Stomach (tissue), 9 donors: ENCODE measurements around the gene PRKCB. TPM values are rescaled to one million over a fixed set of nuclear protein-coding genes. Genes with fewer than 3 reads are reported as not detected.

Source experiments
- DNase-seq, 2 donors: peaks; one replicate each; pipeline versions ENCODE4 v3.0.0 to v3.0.0-alpha.2; 2013 to 2019
- H3K27ac ChIP-seq, 5 donors: fragments of 200-600 bp in 4 of 5; sonication (generic) in 4 of 5; one replicate each; pipeline ENCODE4 v1.5.1; 2013 to 2019; ENCODE audit warnings: mild to moderate bottlenecking in 1 of 5, moderate library complexity in 1 of 5
- H3K27me3 ChIP-seq, 3 donors: fragments of 200-600 bp; sonication (generic); one replicate each; pipeline ENCODE4 v1.5.1; 2017 to 2019; ENCODE audit warnings: mixed run types in 1 of 3
- H3K36me3 ChIP-seq, 4 donors: fragments of 200-600 bp; sonication (generic); 1 replicate in 3 of 4; 2 replicates in 1 of 4; pipeline ENCODE4 v1.5.1; 2016 to 2019
- H3K4me1 ChIP-seq, 4 donors: fragments of 200-600 bp; sonication (generic); one replicate each; pipeline ENCODE4 v1.5.1; 2016 to 2019
- H3K4me3 ChIP-seq, 4 donors: fragments of 200-600 bp; sonication (generic) in 3 of 4; one replicate each; pipeline ENCODE4 v1.5.1; 2016 to 2019; ENCODE audit warnings: mild to moderate bottlenecking in 1 of 4
- H3K9me3 ChIP-seq, 4 donors: fragments of 200-600 bp; sonication (generic); one replicate each; pipeline ENCODE4 v1.5.1; 2016 to 2019
- EP300 ChIP-seq: sonication (generic); formaldehyde crosslinking; IDR thresholded peaks from one replicate; pipeline ENCODE4 v1.6.1; 2017; ENCODE audit warnings: antibody characterized with exemption
- POLR2A ChIP-seq, 4 donors: fragments of 450-650 bp; IDR thresholded peaks; one replicate each; pipeline ENCODE4 v1.6.1; 2016; ENCODE audit warnings: antibody characterized with exemption in 4 of 4, control low read depth in 2 of 4, mild to moderate bottlenecking in 1 of 4, moderate library complexity in 1 of 4
- POLR2AphosphoS5 ChIP-seq, 3 donors: sonication (generic); formaldehyde crosslinking; IDR thresholded peaks; one replicate each; pipeline ENCODE4 v1.6.1; 2016; ENCODE audit warnings: antibody characterized with exemption in 3 of 3
- WGBS, 5 donors: extraction: QIAGEN DNeasy Blood & Tissue Kit in 3 of 5; methylation state at CpG; one replicate each; pipeline versions ENCODE4 v1.1.5 to v1.1.7; 2013 to 2018; 5-methylcytosine and 5-hydroxymethylcytosine counted together
- intact Hi-C: fragments of 100-400 bp; cut with DNase I; formaldehyde crosslinking; loops from one replicate; pipeline ENCODE4 v1.15.1; 2023; ENCODE audit warnings: low total_unique reads
- polyA plus RNA-seq, 3 donors: library from polyadenylated mRNA; stranded (reverse); fragments of 200-250 nt; gene quantifications; one replicate each; pipeline ENCODE4 v1.2.3, GENCODE V29; 2013
- total RNA-seq, 5 donors: library from RNA; depleted of rRNA; stranded (reverse); fragments of >200 nt; gene quantifications; one replicate each; pipeline versions ENCODE4 v1.1.0 to v1.2.3, GENCODE V29; 2014 to 2016
- TF ChIP-seq, protein P1 (sequence below), 7 experiments: fragments of 450-650 bp in 4 of 7; fragments of 200-600 bp in 3 of 7; sonication (generic) in 3 of 7; IDR thresholded peaks; one replicate each; pipeline ENCODE4 v1.5.1; 2016 to 2019; ENCODE audit warnings: antibody characterized with exemption in 7 of 7, control low read depth in 2 of 7, mild to moderate bottlenecking in 1 of 7
- donor health status: healthy with polysubstance abuse.
- donor health status: Bipolar disorder and iron deficiency.
- donor health status: healthy.

Gene PRKCB
- total and polyA plus RNA-seq, 8 donors: 1.1 to 49.6 (median 14.7) TPM

GRCh38 chr16:23950291-23950894, 114.6 kb downstream of the PRKCB start:
- peaks cover 6 to 41% (median 26%) of the 10 kb centered on the region in 4 donors for H3K4me1 ChIP-seq
- no peaks in the 10 kb centered on the region for H3K9me3 ChIP-seq
- no peaks in the 10 kb centered on the region for H3K36me3 ChIP-seq
- 54 to 59% (median 57%) methylated on average over 3 of the region's 3 CpGs for WGBS, 5 donors
- DNase-seq: no peak
- intact Hi-C loops: no loop called here
- H3K27ac ChIP-seq: peak overlapping the region in 3 of 5 donors; percentile 16 to 59 (median 56)
- no peak for TF ChIP-seq POLR2A (IDR thresholded peaks at IDR 0.05)
- no peak for TF ChIP-seq POLR2AphosphoS5 (IDR thresholded peaks at IDR 0.05)
- TF ChIP-seq, protein P1, sequence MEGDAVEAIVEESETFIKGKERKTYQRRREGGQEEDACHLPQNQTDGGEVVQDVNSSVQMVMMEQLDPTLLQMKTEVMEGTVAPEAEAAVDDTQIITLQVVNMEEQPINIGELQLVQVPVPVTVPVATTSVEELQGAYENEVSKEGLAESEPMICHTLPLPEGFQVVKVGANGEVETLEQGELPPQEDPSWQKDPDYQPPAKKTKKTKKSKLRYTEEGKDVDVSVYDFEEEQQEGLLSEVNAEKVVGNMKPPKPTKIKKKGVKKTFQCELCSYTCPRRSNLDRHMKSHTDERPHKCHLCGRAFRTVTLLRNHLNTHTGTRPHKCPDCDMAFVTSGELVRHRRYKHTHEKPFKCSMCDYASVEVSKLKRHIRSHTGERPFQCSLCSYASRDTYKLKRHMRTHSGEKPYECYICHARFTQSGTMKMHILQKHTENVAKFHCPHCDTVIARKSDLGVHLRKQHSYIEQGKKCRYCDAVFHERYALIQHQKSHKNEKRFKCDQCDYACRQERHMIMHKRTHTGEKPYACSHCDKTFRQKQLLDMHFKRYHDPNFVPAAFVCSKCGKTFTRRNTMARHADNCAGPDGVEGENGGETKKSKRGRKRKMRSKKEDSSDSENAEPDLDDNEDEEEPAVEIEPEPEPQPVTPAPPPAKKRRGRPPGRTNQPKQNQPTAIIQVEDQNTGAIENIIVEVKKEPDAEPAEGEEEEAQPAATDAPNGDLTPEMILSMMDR (IDR thresholded peaks at IDR 0.05): no peak
- no peak for TF ChIP-seq EP300
- H3K4me3 ChIP-seq: no peak overlapping the region
- peaks cover 0 to 15% (median 3%) of the 10 kb centered on the region in 3 donors for H3K27me3 ChIP-seq

GRCh38 chr16:23950898-23951297, 115.1 kb downstream of the PRKCB start:
- no peak for DNase-seq
- H3K4me1 ChIP-seq: peaks cover 6 to 41% (median 26%) of the 10 kb centered on the region in 4 donors
- H3K27me3 ChIP-seq: peaks cover 0 to 15% (median 3%) of the 10 kb centered on the region in 3 donors
- no peaks in the 10 kb centered on the region for H3K9me3 ChIP-seq
- TF ChIP-seq, protein P1 (IDR thresholded peaks at IDR 0.05): no peak
- no peak for TF ChIP-seq POLR2AphosphoS5 (IDR thresholded peaks at IDR 0.05)
- no peak for TF ChIP-seq POLR2A (IDR thresholded peaks at IDR 0.05)
- TF ChIP-seq EP300: no peak
- 42 to 63% (median 44%) methylated on average over 7 of the region's 7 CpGs for WGBS, 5 donors
- H3K36me3 ChIP-seq: no peaks in the 10 kb centered on the region
- intact Hi-C loops: no loop called here
- H3K4me3 ChIP-seq: no peak overlapping the region
- H3K27ac ChIP-seq: peak overlapping the region in 2 of 5 donors; percentile 56 to 59

- intact Hi-C loops: no loop called here
- peaks cover 6 to 41% (median 26%) of the 10 kb centered on the region in 4 donors for H3K4me1 ChIP-seq
- H3K36me3 ChIP-seq: no peaks in the 10 kb centered on the region
- peaks cover 0 to 15% (median 0%) of the 10 kb centered on the region in 3 donors for H3K27me3 ChIP-seq
- no peaks in the 10 kb centered on the region for H3K9me3 ChIP-seq
- H3K27ac ChIP-seq: peak overlapping the region in 2 of 5 donors; percentile 15 to 65
- WGBS, 5 donors: 9 to 22% (median 13%) methylated on average over 13 of the region's 13 CpGs
- peak in 1 of 2 donors; percentile 64 for DNase-seq
- no peak for TF ChIP-seq POLR2A (IDR thresholded peaks at IDR 0.05)
- TF ChIP-seq, protein P1 (IDR thresholded peaks at IDR 0.05): no peak
- no peak for TF ChIP-seq EP300
- peak in 2 of 3 donors; percentile 14 to 56 for TF ChIP-seq POLR2AphosphoS5 (IDR thresholded peaks at IDR 0.05)
- no peak overlapping the region for H3K4me3 ChIP-seq
Observed at GRCh38 chr16:23952128-23952970, 116.6 kb downstream of the PRKCB start.

DNA sequence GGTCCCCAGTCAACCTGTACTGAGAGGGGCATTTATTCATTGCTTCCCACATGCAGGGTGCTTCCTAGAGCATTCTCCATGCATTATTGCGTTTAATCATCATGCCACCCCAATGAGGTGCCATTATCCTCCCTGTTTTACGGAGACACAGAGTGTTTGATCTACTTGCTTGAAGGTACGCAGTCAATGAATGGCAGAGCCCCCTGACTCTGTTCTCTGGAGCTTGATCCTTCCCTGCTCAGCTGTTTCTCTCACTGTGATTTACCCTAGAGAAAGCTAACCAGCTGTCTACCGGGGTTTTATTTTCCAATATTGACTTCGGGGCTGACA, 117.2 kb downstream of the PRKCB start:
- intact Hi-C loops: no loop called here
- no peak overlapping the region for H3K4me3 ChIP-seq
- H3K4me1 ChIP-seq: peaks cover 6 to 41% (median 26%) of the 10 kb centered on the region in 4 donors
- no peak for TF ChIP-seq EP300
- TF ChIP-seq POLR2AphosphoS5 (IDR thresholded peaks at IDR 0.05): no peak
- TF ChIP-seq, protein P1 (IDR thresholded peaks at IDR 0.05): no peak
- TF ChIP-seq POLR2A (IDR thresholded peaks at IDR 0.05): no peak
- peaks cover 0 to 15% (median 0%) of the 10 kb centered on the region in 3 donors for H3K27me3 ChIP-seq
- no peaks in the 10 kb centered on the region for H3K9me3 ChIP-seq
- WGBS, 5 donors: 78 to 85% (median 83%) methylated on average over 3 to 5 of the region's 5 CpGs
- H3K36me3 ChIP-seq: no peaks in the 10 kb centered on the region
- H3K27ac ChIP-seq: peak overlapping the region in 2 of 5 donors; percentile 15 to 65
- no peak for DNase-seq
